Spleen (tissue), 13 donors: ENCODE results near the gene YRDC. TPM values are rescaled to one million over a fixed set of nuclear protein-coding genes. Genes with fewer than 3 reads are reported as not detected.
A peak's percentile ranks its signal among the peaks of the same experiment; 100 is the strongest.

Experiments
- DNase-seq: peaks from one replicate; pipeline ENCODE4 v3.0.0-alpha.2; 2020
- H3K27ac ChIP-seq, 8 donors: fragments of 200-600 bp; sonication (generic) in 7 of 8; 1 replicate in 4 of 8; 2 replicates in 4 of 8; pipeline versions ENCODE4 v1.5.0 to v1.8.0; 2016 to 2021; ENCODE audit warnings: inconsistent platforms in 4 of 8, mild to moderate bottlenecking in 4 of 8, moderate library complexity in 1 of 8
- H3K27me3 ChIP-seq, 7 donors: fragments of 200-600 bp; sonication (generic) in 6 of 7; replicated peaks in 1 of 7; 1 replicate in 4 of 7; 2 replicates in 3 of 7; pipeline versions ENCODE4 v1.5.0 to v1.8.0; 2016 to 2021; ENCODE audit warnings: inconsistent platforms in 3 of 7, mild to moderate bottlenecking in 1 of 7
- H3K36me3 ChIP-seq, 6 donors: fragments of 200-600 bp; sonication (generic) in 5 of 6; 1 replicate in 4 of 6; 2 replicates in 2 of 6; pipeline versions ENCODE4 v1.5.0 to v1.8.0; 2016 to 2021; ENCODE audit warnings: inconsistent platforms in 2 of 6
- H3K4me1 ChIP-seq, 6 donors: fragments of 200-600 bp; sonication (generic) in 5 of 6; 1 replicate in 3 of 6; 2 replicates in 3 of 6; pipeline versions ENCODE4 v1.5.0 to v1.8.0; 2016 to 2021; ENCODE audit warnings: inconsistent platforms in 3 of 6
- H3K4me3 ChIP-seq, 8 donors: fragments of 200-600 bp; sonication (generic) in 7 of 8; 1 replicate in 4 of 8; 2 replicates in 4 of 8; pipeline versions ENCODE4 v1.5.0 to v1.8.0; 2016 to 2021; ENCODE audit warnings: inconsistent platforms in 4 of 8, mild to moderate bottlenecking in 4 of 8, moderate library complexity in 2 of 8
- H3K9me3 ChIP-seq, 8 donors: fragments of 200-600 bp; sonication (generic) in 7 of 8; 1 replicate in 4 of 8; 2 replicates in 4 of 8; pipeline versions ENCODE4 v1.5.0 to v1.8.0; 2016 to 2021; ENCODE audit warnings: inconsistent platforms in 4 of 8
- POLR2A ChIP-seq, 3 donors: fragments of 450-650 bp; IDR thresholded peaks; one replicate each; pipeline ENCODE4 v1.5.1; 2017; ENCODE audit warnings: antibody characterized with exemption in 3 of 3, mild to moderate bottlenecking in 1 of 3
- POLR2AphosphoS5 ChIP-seq, 3 donors: sonication (generic); formaldehyde crosslinking; IDR thresholded peaks; one replicate each; pipeline ENCODE4 v1.5.1; 2017; ENCODE audit warnings: antibody characterized with exemption in 3 of 3
- WGBS, 5 donors: extraction: QIAGEN DNeasy Blood & Tissue Kit in 3 of 5; methylation state at CpG; one replicate each; pipeline versions ENCODE4 v1.1.5 to v1.1.7; 2013 to 2018; 5-methylcytosine and 5-hydroxymethylcytosine counted together
- intact Hi-C: fragments of 100-400 bp; cut with DNase I; formaldehyde crosslinking; loops from one replicate; pipeline ENCODE4 v1.15.0; 2023; ENCODE audit warnings: low total_unique reads
- long read RNA-seq, 2 donors: transcript quantifications; one replicate each; lab custom pipeline, GENCODE V29; 2026
- polyA plus RNA-seq, 3 donors: library from polyadenylated mRNA; stranded (reverse); fragments of 200-250 nt; gene quantifications; one replicate each; pipeline ENCODE4 v1.2.1, GENCODE V29; 2013
- total RNA-seq, 7 donors: library from RNA; depleted of rRNA in 3 of 7; stranded (reverse); fragments of >200 nt in 3 of 7; fragmentation: NEBNext Ultra II Directional in 4 of 7; extraction: Animal tissue kit (Norgen Biotek cat#: 25700) in 4 of 7; gene quantifications; one replicate each; pipeline versions ENCODE4 v1.1.0 to v1.2.1, GENCODE V29; 2016 to 2021
- TF ChIP-seq, protein P1 (sequence below), 11 experiments: fragments of 200-600 bp in 7 of 11; fragments of 450-650 bp in 4 of 11; sonication (generic) in 4 of 11; IDR thresholded peaks in 8 of 11; conservative IDR thresholded peaks in 3 of 11; 1 replicate in 7 of 11; 2 replicates in 4 of 11; pipeline versions ENCODE4 v1.4.0 to v1.8.0; 2016 to 2021; ENCODE audit warnings: antibody characterized with exemption in 11 of 11, inconsistent platforms in 4 of 11, mild to moderate bottlenecking in 1 of 11
- donor health status: healthy with polysubstance abuse.
- donor health status: DM: no; HTN: no; CAD: no; lungs with moderate emphysema.
- donor health status: DM: no; HTN: no; CAD: no.
- donor health status: Bipolar disorder and iron deficiency.
- donor health status: healthy.
- donor health status: DM: no; HTN: no; CAD: no.
- donor health status: DM: yes; HTN: yes; CAD: no.

The YRDC gene, protein sequence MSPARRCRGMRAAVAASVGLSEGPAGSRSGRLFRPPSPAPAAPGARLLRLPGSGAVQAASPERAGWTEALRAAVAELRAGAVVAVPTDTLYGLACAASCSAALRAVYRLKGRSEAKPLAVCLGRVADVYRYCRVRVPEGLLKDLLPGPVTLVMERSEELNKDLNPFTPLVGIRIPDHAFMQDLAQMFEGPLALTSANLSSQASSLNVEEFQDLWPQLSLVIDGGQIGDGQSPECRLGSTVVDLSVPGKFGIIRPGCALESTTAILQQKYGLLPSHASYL
- total RNA-seq (10 to 100 TPM in 5 of 7 donors, 1 to 10 TPM in 2; 8.0 to 13.4 (median 10.9) TPM), polyA plus RNA-seq (10 to 100 TPM in 1 of 3 donors, 1 to 10 TPM in 2; 7.5 to 12.2 (median 9.9) TPM)
- long read RNA-seq, donor 1, transcript YRDC-201 (5 exons, 1,826 nt): major isoform, 5 of 5 reads
- long read RNA-seq, donor 1, partial matches to known transcripts: 0 of 5 reads
- long read RNA-seq, donor 1, other reads (novel, unspliced or antisense): 0 of 5 reads
- long read RNA-seq, donor 2, transcript YRDC-201 (5 exons, 1,826 nt): major isoform, 8 of 8 reads
- long read RNA-seq, donor 2, partial matches to known transcripts: 0 of 8 reads
- long read RNA-seq, donor 2, other reads (novel, unspliced or antisense): 0 of 8 reads

DNA sequence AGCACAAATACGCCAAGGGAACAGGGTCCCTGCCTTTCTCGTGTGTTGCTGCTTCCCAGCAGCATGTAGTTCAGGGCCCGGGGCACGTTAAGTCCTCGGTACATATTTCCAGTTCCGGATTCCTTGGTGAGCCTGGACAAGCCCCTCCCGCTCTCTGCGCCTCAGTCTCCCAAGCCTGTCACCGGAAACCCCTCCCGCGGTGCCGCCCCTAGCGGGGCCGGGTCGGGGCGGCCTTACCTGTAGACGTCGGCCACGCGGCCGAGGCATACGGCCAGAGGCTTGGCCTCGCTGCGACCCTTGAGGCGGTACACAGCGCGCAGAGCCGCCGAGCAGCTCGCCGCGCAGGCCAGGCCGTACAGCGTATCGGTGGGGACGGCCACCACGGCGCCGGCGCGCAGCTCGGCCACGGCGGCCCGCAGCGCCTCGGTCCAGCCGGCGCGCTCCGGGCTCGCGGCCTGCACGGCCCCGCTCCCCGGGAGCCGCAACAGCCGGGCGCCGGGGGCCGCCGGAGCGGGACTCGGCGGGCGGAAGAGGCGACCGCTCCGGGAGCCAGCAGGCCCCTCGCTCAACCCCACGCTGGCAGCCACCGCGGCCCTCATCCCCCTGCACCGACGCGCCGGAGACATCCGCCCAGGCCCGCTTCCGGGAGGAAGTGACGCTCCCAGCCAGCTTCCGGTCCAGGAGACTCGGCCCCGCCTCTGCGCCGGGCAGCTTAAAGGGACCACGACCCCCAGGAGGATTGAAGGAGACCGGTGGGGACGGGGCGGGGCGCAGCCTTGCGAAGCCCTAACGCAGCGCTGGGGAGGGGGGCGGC, at the start of gene YRDC, which contains the start of gene C1orf122:
Gene YRDC (minus strand): TSS at position 654 of the 814 bp plus-strand sequence. CDS start 28 bp downstream, at position 626.
Gene C1orf122 (plus strand): TSS at position 236 of the 814 bp plus-strand sequence. CDS start 615 bp downstream, outside the sequence.
- intact Hi-C loops: loop anchor here (5.0 to 10.0 kb wide), 2 partner anchors 50 to 113 kb away; partner anchors contain the start of genes CDCA8 and MTF1
- no peaks in the 10 kb centered on the region for H3K9me3 ChIP-seq
- H3K4me1 ChIP-seq: peaks cover 24 to 69% (median 48%) of the 10 kb centered on the region in 6 donors
- peak within 1 kb of the TSS; percentile 87 to 98 (median 94) for H3K27ac ChIP-seq
- DNase-seq: peak; percentile 98
- no peaks in the 10 kb centered on the region for H3K27me3 ChIP-seq
- TF ChIP-seq POLR2A (IDR thresholded peaks at IDR 0.05) (peak; percentile 60 to 79 (median 74)), POLR2AphosphoS5 (IDR thresholded peaks at IDR 0.05) (peak; percentile 97 to 98 (median 98))
- TF ChIP-seq, protein P1, sequence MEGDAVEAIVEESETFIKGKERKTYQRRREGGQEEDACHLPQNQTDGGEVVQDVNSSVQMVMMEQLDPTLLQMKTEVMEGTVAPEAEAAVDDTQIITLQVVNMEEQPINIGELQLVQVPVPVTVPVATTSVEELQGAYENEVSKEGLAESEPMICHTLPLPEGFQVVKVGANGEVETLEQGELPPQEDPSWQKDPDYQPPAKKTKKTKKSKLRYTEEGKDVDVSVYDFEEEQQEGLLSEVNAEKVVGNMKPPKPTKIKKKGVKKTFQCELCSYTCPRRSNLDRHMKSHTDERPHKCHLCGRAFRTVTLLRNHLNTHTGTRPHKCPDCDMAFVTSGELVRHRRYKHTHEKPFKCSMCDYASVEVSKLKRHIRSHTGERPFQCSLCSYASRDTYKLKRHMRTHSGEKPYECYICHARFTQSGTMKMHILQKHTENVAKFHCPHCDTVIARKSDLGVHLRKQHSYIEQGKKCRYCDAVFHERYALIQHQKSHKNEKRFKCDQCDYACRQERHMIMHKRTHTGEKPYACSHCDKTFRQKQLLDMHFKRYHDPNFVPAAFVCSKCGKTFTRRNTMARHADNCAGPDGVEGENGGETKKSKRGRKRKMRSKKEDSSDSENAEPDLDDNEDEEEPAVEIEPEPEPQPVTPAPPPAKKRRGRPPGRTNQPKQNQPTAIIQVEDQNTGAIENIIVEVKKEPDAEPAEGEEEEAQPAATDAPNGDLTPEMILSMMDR (IDR thresholded peaks at IDR 0.05 in 8 of 11, conservative IDR thresholded peaks at IDR 0.05 in 3 of 11): no peak
- H3K36me3 ChIP-seq: peaks cover 8 to 53% (median 39%) of the 10 kb centered on the region in 6 donors
- WGBS, 5 donors: 0 to 1% (median 0%) methylated on average over 9 to 95 of the region's 95 CpGs
- peak within 1 kb of the TSS; percentile 89 to 98 (median 96) for H3K4me3 ChIP-seq

DNA sequence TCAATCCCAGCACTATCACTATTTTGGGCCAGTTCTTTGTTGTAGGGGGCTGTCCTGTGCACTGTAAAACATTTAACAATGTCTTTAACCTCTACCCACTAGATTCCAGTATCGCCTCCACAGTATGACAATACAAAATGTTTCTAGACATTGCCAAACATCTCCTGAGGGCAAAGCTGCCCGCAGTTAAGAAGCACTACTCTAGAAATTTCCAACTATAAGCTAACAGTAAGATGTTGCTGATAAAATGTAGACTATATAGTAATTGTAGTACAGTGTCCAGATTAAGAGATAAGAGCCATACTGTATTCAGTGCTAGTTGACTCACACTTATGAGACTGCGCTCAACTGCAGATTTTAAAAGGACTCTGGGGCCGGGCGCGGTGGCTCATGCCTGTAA, 46.4 kb upstream of the YRDC start:
- intact Hi-C loops: loop anchor here (10.0 kb wide), 1 partner anchor 160 kb away; the partner anchor contains the start of gene CDCA8
- TF ChIP-seq POLR2AphosphoS5 (IDR thresholded peaks at IDR 0.05): no peak
- TF ChIP-seq POLR2A (IDR thresholded peaks at IDR 0.05): no peak
- TF ChIP-seq, protein P1 (IDR thresholded peaks at IDR 0.05 in 8 of 11, conservative IDR thresholded peaks at IDR 0.05 in 3 of 11): no peak
- 94 to 99% (median 97%) methylated on average over 6 of the region's 6 CpGs for WGBS, 5 donors
- Histone ChIP-seq H3K27ac (peak overlapping the region in 1 of 8 donors; percentile 85), H3K36me3 (peaks cover 2 to 56% (median 23%) of the 10 kb centered on the region in 6 donors), H3K9me3 (no peaks in the 10 kb centered on the region), H3K27me3 (no peaks in the 10 kb centered on the region), H3K4me1 (peaks cover 35 to 97% (median 88%) of the 10 kb centered on the region in 6 donors), H3K4me3 (no peak overlapping the region)
- DNase-seq: no peak

DNA sequence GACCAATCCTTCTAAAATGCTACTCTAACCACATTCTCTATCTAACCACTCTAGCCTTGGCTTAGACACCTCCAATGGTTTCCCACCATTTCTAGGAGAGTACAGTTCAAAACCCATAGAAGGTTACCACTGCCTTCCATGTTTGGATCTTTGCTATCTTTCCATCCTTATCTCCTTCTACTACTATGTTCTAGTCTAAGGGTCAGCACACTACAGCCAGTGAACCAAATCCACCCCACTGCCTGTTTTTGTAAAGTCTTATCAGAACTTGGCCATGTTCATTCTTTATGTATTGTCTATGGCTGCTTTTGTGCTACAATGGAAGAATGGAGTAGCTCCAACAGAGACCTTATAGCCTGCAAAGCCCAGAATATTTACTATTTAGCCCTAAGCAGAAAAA, 45.1 kb upstream of the YRDC start:
- H3K27me3 ChIP-seq: no peaks in the 10 kb centered on the region
- intact Hi-C loops: loop anchor here (10.0 kb wide), 1 partner anchor 158 kb away; the partner anchor contains the start of gene CDCA8
- H3K4me3 ChIP-seq: no peak overlapping the region
- TF ChIP-seq POLR2A (IDR thresholded peaks at IDR 0.05): no peak
- TF ChIP-seq, protein P1 (IDR thresholded peaks at IDR 0.05 in 8 of 11, conservative IDR thresholded peaks at IDR 0.05 in 3 of 11): no peak
- peaks cover 29 to 100% (median 88%) of the 10 kb centered on the region in 6 donors for H3K4me1 ChIP-seq
- DNase-seq: no peak
- no peaks in the 10 kb centered on the region for H3K9me3 ChIP-seq
- peaks cover 2 to 67% (median 23%) of the 10 kb centered on the region in 6 donors for H3K36me3 ChIP-seq
- peak overlapping the region in 6 of 8 donors; percentile 73 to 87 (median 83) for H3K27ac ChIP-seq
